ENCODE data around the gene DLX6.
A peak's percentile ranks its signal among the peaks of the same experiment; 100 is the strongest.

- TF ChIP-seq CTCF (IDR thresholded peaks at IDR 0.05; ENCODE audit: low read depth, low read length) = peak; percentile 91
- TF ChIP-seq EZH2phosphoT487 (IDR thresholded peaks at IDR 0.05; ENCODE audit: low read depth) = no peak
Observed at GRCh38 chr7:97027427-97028234, 22.3 kb downstream of the DLX6 start.

Data from OCI-LY3 (cell line).